K562 treated with DMSO at 1 percent for 48 hours (cell line): Measurements from ENCODE around the gene DLEC1. TPM values are rescaled to one million over a fixed set of nuclear protein-coding genes. Genes with fewer than 3 reads are reported as not detected.

ENCODE experiments used
- total RNA-seq: library from RNA; unstranded; fragments of 300-600 nt; gene quantifications from 2 replicates; pipeline ENCODE4 v1.2.3, GENCODE V29; 2022; ENCODE audit warnings: low replicate concordance; ENCODE audit errors: extremely low read depth

Gene DLEC1, protein sequence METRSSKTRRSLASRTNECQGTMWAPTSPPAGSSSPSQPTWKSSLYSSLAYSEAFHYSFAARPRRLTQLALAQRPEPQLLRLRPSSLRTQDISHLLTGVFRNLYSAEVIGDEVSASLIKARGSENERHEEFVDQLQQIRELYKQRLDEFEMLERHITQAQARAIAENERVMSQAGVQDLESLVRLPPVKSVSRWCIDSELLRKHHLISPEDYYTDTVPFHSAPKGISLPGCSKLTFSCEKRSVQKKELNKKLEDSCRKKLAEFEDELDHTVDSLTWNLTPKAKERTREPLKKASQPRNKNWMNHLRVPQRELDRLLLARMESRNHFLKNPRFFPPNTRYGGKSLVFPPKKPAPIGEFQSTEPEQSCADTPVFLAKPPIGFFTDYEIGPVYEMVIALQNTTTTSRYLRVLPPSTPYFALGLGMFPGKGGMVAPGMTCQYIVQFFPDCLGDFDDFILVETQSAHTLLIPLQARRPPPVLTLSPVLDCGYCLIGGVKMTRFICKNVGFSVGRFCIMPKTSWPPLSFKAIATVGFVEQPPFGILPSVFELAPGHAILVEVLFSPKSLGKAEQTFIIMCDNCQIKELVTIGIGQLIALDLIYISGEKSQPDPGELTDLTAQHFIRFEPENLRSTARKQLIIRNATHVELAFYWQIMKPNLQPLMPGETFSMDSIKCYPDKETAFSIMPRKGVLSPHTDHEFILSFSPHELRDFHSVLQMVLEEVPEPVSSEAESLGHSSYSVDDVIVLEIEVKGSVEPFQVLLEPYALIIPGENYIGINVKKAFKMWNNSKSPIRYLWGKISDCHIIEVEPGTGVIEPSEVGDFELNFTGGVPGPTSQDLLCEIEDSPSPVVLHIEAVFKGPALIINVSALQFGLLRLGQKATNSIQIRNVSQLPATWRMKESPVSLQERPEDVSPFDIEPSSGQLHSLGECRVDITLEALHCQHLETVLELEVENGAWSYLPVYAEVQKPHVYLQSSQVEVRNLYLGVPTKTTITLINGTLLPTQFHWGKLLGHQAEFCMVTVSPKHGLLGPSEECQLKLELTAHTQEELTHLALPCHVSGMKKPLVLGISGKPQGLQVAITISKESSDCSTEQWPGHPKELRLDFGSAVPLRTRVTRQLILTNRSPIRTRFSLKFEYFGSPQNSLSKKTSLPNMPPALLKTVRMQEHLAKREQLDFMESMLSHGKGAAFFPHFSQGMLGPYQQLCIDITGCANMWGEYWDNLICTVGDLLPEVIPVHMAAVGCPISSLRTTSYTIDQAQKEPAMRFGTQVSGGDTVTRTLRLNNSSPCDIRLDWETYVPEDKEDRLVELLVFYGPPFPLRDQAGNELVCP (N-terminal part only)
- total RNA-seq = not detected in 2 replicates

GRCh38 chr3:38039101-38039898, at the start of gene DLEC1:
Gene DLEC1 (plus strand): TSS chr3:38039208. CDS start chr3:38039226, 18 bp downstream.

GRCh38 chr3:37990527-37990926, 48.5 kb upstream of the DLEC1 start, which contains the start of gene VILL:
Gene VILL (plus strand): TSS chr3:37990786. CDS start chr3:37993673, 2,887 bp downstream.

GRCh38 chr3:38029400-38030125, 9.4 kb upstream of the DLEC1 start, which contains the start of gene PLCD1:
Gene PLCD1 (minus strand): TSS chr3:38029642. CDS start chr3:38029539, 103 bp downstream.

DNA sequence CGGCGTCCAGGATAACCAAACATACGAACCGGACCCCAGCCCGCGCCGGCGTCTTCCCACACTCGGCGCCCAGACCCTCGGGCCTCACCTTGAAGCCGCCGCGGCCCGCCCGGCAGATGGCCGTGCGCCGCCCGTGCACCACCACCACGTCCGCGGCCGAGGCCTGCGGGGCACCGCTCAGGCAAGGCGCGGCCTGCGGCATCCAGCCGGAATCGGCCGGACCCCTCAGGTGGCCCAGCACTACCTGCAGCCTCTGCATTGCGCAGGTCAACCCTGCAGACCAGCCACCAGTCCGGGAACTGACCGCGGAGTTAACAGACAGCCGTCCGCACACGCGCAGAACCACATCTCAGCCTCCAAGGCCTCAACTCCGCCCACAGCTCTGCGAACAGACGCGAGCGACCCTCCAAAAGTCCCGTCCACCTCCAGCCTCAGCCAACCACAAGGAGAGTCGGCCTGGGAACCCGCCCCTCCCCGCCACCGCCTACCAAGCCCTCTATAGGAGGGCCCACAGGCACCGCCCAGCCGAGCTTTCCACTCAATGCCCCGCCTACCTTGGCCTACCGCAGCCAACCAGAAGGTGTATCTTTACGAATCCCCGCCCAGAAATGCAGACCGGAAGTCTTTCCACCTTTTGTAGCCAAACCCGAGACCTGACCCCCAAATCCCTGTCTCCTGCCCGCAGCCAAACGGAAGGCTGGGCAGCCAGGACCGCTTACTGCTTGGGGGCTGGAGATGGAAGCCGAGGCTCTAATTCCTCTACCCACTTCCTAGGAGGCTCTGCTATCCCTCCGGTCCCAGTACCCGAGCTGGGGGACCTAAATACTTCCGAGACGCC, 98.0 kb downstream of the DLEC1 start, which contains the start of gene ACAA1:
Gene ACAA1 (minus strand): TSS at position 351 of the 838 bp plus-strand sequence. CDS start 92 bp downstream, at position 259.

DNA sequence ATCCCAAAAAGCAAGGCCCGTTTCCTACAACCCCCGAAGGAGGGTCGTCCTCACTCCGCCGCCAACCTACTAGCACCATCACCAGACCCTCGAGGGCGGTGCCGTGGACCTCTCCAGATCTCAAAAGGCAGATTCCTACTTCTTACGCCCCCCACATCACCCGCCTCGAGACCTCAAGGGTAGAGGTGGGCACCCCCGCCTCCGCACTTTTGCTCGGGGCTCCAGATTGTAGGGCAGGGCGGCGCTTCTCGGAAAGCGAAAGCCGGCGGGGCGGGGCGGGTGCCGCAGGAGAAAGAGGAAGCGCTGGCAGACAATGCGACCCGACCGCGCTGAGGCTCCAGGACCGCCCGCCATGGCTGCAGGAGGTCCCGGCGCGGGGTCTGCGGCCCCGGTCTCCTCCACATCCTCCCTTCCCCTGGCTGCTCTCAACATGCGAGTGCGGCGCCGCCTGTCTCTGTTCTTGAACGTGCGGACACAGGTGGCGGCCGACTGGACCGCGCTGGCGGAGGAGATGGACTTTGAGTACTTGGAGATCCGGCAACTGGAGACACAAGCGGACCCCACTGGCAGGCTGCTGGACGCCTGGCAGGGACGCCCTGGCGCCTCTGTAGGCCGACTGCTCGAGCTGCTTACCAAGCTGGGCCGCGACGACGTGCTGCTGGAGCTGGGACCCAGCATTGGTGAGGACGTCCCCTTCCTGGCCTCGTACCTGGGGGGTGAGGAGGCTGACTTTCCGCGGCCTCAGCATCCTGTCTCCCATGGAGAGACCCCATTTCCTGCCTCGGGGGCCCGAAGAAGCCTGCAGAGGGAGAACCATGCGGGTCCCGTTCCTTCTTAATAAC, 99.6 kb downstream of the DLEC1 start, which contains the start of gene MYD88:
Gene MYD88 (plus strand): TSS at position 313 of the 842 bp plus-strand sequence. CDS start 40 bp downstream, at position 353.

DNA sequence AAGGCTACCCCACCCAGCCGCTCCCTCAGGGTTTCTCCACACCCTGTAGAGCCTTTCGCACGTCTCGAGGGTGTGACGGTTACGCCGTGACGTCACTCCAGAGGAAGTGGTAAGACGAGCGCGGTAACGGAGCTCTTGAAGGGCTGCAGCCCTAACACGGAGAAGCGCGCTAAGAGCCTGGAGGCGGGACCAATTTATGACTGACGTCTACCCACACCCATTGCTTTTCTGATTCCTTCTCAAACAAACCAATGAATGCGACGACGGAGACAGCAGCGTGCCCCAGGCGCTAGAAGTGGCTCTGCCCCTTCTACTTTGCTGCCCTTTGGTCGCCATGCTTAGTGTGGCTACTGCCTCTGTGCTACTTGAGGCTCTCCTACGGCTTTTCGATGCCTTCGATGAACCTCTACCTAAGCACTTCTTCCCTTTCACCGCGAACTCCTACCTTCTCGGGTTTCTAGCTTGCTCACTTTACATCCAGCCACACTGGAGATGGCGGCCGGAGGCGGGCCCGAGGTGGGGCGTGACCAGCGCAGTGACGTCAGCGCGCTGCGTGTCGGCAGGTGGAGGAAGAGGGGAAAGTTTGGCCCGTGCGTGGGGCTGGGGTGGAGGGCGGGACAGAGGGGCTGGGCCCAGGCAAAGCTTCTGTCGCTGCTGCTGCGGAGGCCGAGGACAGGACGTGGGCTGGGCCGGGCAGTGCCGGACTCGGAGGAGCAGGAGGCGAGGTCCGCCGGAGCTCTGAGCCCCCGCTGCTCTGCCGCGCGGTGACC, 126.1 kb downstream of the DLEC1 start, which contains the start of gene OXSR1:
Gene OXSR1 (plus strand): TSS at position 586 of the 770 bp plus-strand sequence. CDS start 340 bp downstream, outside the sequence.

Other genes with a start within 250 kb of the DLEC1 start
- not detected in 2 replicates for gene CTDSPL, start 177.3 kb upstream of the DLEC1 start, total RNA-seq
- gene VILL, start 48.4 kb upstream of the DLEC1 start, total RNA-seq = not detected in 2 replicates
- gene PLCD1, start 9.6 kb upstream of the DLEC1 start, total RNA-seq = not detected in 2 replicates
- not detected in 2 replicates for gene ACAA1, start 97.9 kb downstream of the DLEC1 start, total RNA-seq
- gene MYD88, start 99.5 kb downstream of the DLEC1 start, total RNA-seq = 365 TPM in 1 of 2 replicates, not detected in the other
- not detected in 2 replicates for gene OXSR1, start 126.3 kb downstream of the DLEC1 start, total RNA-seq
- not detected in 2 replicates for gene SLC22A13, start 226.6 kb downstream of the DLEC1 start, total RNA-seq
- gene SLC22A14, start 243.1 kb downstream of the DLEC1 start, total RNA-seq = not detected in 2 replicates